Activated naive CD8-positive, alpha-beta T cell treated with anti-CD3 and anti-CD28 coated beads, Interleukin-2, amount 50 U/mL, for 16 hours (primary cell): ENCODE data around the gene CFAP61.
"Not testable (repeated sequence)": the region's sequence is repeated elsewhere in the genome, so short reads cannot be mapped to it uniquely, and the experiment has no call there.

Source experiments
- DNase-seq: peaks from one replicate; pipeline ENCODE4 v3.0.0-alpha.2; 2020; ENCODE audit warnings: low read depth, low spot score

CFAP61 gene

GRCh38 chr20:20210327-20210726 lies 158.0 kb downstream of the CFAP61 start:
- no peak for DNase-seq

- no peak for DNase-seq
Measured at GRCh38 chr20:20210943-20211273, 158.6 kb downstream of the CFAP61 start.

- no peak for DNase-seq
Measured at GRCh38 chr20:20211274-20211987, 159.1 kb downstream of the CFAP61 start.

- no peak for DNase-seq
Measured at GRCh38 chr20:20211988-20212518, 159.7 kb downstream of the CFAP61 start.

- no peak for DNase-seq
Measured at GRCh38 chr20:20212675-20213096, 160.4 kb downstream of the CFAP61 start.

- DNase-seq = no peak
Measured at GRCh38 chr20:20213526-20214121, 161.3 kb downstream of the CFAP61 start.

GRCh38 chr20:20214757-20215275 lies 162.5 kb downstream of the CFAP61 start:
- DNase-seq = no peak

- no peak for DNase-seq
Measured at GRCh38 chr20:20215976-20216727, 163.8 kb downstream of the CFAP61 start.

- no peak for DNase-seq
Measured at GRCh38 chr20:20216941-20217340, 164.6 kb downstream of the CFAP61 start.

- DNase-seq = no peak
Measured at GRCh38 chr20:20217621-20218020, 165.3 kb downstream of the CFAP61 start.

- DNase-seq = not testable (repeated sequence)
Measured at GRCh38 chr20:20218106-20218505, 165.8 kb downstream of the CFAP61 start.

- no peak for DNase-seq
Measured at GRCh38 chr20:20219016-20219415, 166.7 kb downstream of the CFAP61 start.

- DNase-seq = no peak
Measured at GRCh38 chr20:20220134-20220533, 167.8 kb downstream of the CFAP61 start.

- DNase-seq = no peak
Measured at GRCh38 chr20:20223981-20224380, 171.6 kb downstream of the CFAP61 start.

GRCh38 chr20:20224806-20225205 lies 172.5 kb downstream of the CFAP61 start:
- DNase-seq = no peak

GRCh38 chr20:20225325-20226043 lies 173.2 kb downstream of the CFAP61 start:
- DNase-seq = no peak

- no peak for DNase-seq
Measured at GRCh38 chr20:20226554-20226953, 174.2 kb downstream of the CFAP61 start.

- no peak for DNase-seq
Measured at GRCh38 chr20:20227013-20227571, 174.8 kb downstream of the CFAP61 start.

GRCh38 chr20:20228351-20228750 lies 176.0 kb downstream of the CFAP61 start:
- no peak for DNase-seq

- DNase-seq = no peak
Measured at GRCh38 chr20:20229595-20229994, 177.3 kb downstream of the CFAP61 start.

GRCh38 chr20:20230741-20231140 lies 178.4 kb downstream of the CFAP61 start:
- DNase-seq = no peak
